GM21576 (cell line): ENCODE results near the gene GCNT2.
"Not testable (repeated sequence)": the region's sequence is repeated elsewhere in the genome, so short reads cannot be mapped to it uniquely, and the experiment has no call there.

Experiments
- ATAC-seq: cut with Tn5 transposase; IDR thresholded peaks from one replicate; pipeline ENCODE4 v1.9.1; 2021; ENCODE audit warnings: mild to moderate bottlenecking, moderate library complexity; ENCODE audit not compliant: unreplicated experiment

Gene GCNT2

GRCh38 chr6:10521104-10521808 is at the start of gene GCNT2:
Gene GCNT2 (plus strand): TSS chr6:10521351. CDS start chr6:10528912, 7,561 bp downstream.
- peak; percentile 62 for ATAC-seq

GRCh38 chr6:10472634-10473033 is 48.5 kb upstream of the GCNT2 start:
- no peak for ATAC-seq

- no peak for ATAC-seq
Observed at GRCh38 chr6:10478187-10479040, 42.7 kb upstream of the GCNT2 start.

GRCh38 chr6:10479939-10480700 is 41.0 kb upstream of the GCNT2 start:
- ATAC-seq, result no peak

GRCh38 chr6:10481101-10481500 is 40.0 kb upstream of the GCNT2 start:
- no peak for ATAC-seq

- no peak for ATAC-seq
Observed at GRCh38 chr6:10482636-10483257, 38.4 kb upstream of the GCNT2 start.

GRCh38 chr6:10484912-10485311 is 36.2 kb upstream of the GCNT2 start:
- ATAC-seq, result no peak

GRCh38 chr6:10485406-10485805 is 35.7 kb upstream of the GCNT2 start:
- no peak for ATAC-seq

- ATAC-seq, result no peak
Observed at GRCh38 chr6:10486215-10486614, 34.9 kb upstream of the GCNT2 start.

GRCh38 chr6:10486944-10487588 is 34.1 kb upstream of the GCNT2 start:
- ATAC-seq, result not testable (repeated sequence)

- ATAC-seq, result no peak
Observed at GRCh38 chr6:10487668-10488327, 33.4 kb upstream of the GCNT2 start.

GRCh38 chr6:10491463-10491862 is 29.7 kb upstream of the GCNT2 start:
- ATAC-seq, result no peak

GRCh38 chr6:10491905-10492304 is 29.2 kb upstream of the GCNT2 start:
- not testable (repeated sequence) for ATAC-seq

- ATAC-seq, result no peak
Observed at GRCh38 chr6:10495029-10495428, 26.1 kb upstream of the GCNT2 start.

GRCh38 chr6:10505529-10505928 is 15.6 kb upstream of the GCNT2 start:
- no peak for ATAC-seq

- ATAC-seq, result no peak
Observed at GRCh38 chr6:10507298-10507697, 13.9 kb upstream of the GCNT2 start.

- ATAC-seq, result no peak
Observed at GRCh38 chr6:10507715-10508114, 13.4 kb upstream of the GCNT2 start.

- peak; percentile 97 for ATAC-seq
Observed at GRCh38 chr6:10510592-10511367, 10.4 kb upstream of the GCNT2 start.

- ATAC-seq, result no peak
Observed at GRCh38 chr6:10511477-10511876, 9.7 kb upstream of the GCNT2 start.
